Measurements from ENCODE around the gene ARFGAP3.

The ARFGAP3 gene

DNA sequence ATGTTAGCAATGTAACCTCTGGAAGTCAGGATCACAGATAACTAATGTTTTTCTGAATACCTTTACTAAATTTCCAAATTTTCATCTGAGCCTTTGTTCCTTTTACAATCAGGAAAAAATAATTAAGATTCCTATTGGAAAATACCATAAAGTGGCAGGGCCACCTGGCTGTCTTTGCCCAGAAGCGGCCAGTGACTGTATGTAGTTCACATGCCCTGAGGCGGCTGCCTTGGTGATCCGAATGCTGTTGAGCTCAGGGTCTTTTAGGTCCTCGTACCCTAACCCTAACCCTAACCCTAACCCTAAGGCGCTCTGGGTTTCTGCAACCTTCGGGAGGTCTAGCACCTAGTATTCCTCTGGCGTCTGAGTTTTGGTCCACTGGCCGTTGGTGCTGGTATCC is 8.5 kb upstream of the ARFGAP3 start:
- peaks cover under 1 to 14% (median 3%) of the 10 kb centered on the region in 5 donors for H3K36me3 ChIP-seq (ENCODE audit: control insufficient read depth in 5 of 5, insufficient read depth in 5 of 5, low read length in 5 of 5)
- H3K27me3 ChIP-seq (ENCODE audit: control insufficient read depth in 5 of 5, insufficient read depth in 4 of 5, low read length in 5 of 5), result no peaks in the 10 kb centered on the region

GRCh38 chr22:42863349-42863961 is 6.4 kb upstream of the ARFGAP3 start:
- H3K9me3 ChIP-seq (ENCODE audit: control insufficient read depth in 5 of 5, low read length in 5 of 5), result no peaks in the 10 kb centered on the region
- H3K27me3 ChIP-seq (ENCODE audit: control insufficient read depth in 5 of 5, insufficient read depth in 4 of 5, low read length in 5 of 5), result no peaks in the 10 kb centered on the region
- no peaks in the 10 kb centered on the region for H3K36me3 ChIP-seq (ENCODE audit: control insufficient read depth in 5 of 5, insufficient read depth in 5 of 5, low read length in 5 of 5)
- H3K4me1 ChIP-seq (ENCODE audit: control insufficient read depth in 5 of 5, insufficient read depth in 5 of 5, low read length in 5 of 5), result peaks cover 0 to 13% (median 8%) of the 10 kb centered on the region in 5 donors
- no peak overlapping the region for H3K9ac ChIP-seq (ENCODE audit: low read length in 5 of 5)
- no peak overlapping the region for H3K4me3 ChIP-seq (ENCODE audit: low read depth in 1 of 5, low read length in 5 of 5)
- no peak overlapping the region for H3K27ac ChIP-seq (ENCODE audit: low read depth, low read length)

More for the DNA sequence above, 8.5 kb upstream of the ARFGAP3 start:
- Histone ChIP-seq H3K4me3 (ENCODE audit: low read depth in 1 of 5, low read length in 5 of 5) (no peak overlapping the region), H3K27ac (ENCODE audit: low read depth, low read length) (no peak overlapping the region), H3K9me3 (ENCODE audit: control insufficient read depth in 5 of 5, low read length in 5 of 5) (no peaks in the 10 kb centered on the region), H3K9ac (ENCODE audit: low read length in 5 of 5) (no peak overlapping the region), H3K4me1 (ENCODE audit: control insufficient read depth in 5 of 5, insufficient read depth in 5 of 5, low read length in 5 of 5) (peaks cover 0 to 17% (median 14%) of the 10 kb centered on the region in 5 donors)

GRCh38 chr22:42862045-42862734 is 5.1 kb upstream of the ARFGAP3 start:
- Histone ChIP-seq H3K27ac (ENCODE audit: low read depth, low read length) (no peak overlapping the region), H3K9ac (ENCODE audit: low read length in 5 of 5) (no peak overlapping the region), H3K4me1 (ENCODE audit: control insufficient read depth in 5 of 5, insufficient read depth in 5 of 5, low read length in 5 of 5) (peaks cover 0 to 24% (median 19%) of the 10 kb centered on the region in 5 donors), H3K4me3 (ENCODE audit: low read depth in 1 of 5, low read length in 5 of 5) (no peak overlapping the region), H3K9me3 (ENCODE audit: control insufficient read depth in 5 of 5, low read length in 5 of 5) (no peaks in the 10 kb centered on the region), H3K27me3 (ENCODE audit: control insufficient read depth in 5 of 5, insufficient read depth in 4 of 5, low read length in 5 of 5) (no peaks in the 10 kb centered on the region), H3K36me3 (ENCODE audit: control insufficient read depth in 5 of 5, insufficient read depth in 5 of 5, low read length in 5 of 5) (no peaks in the 10 kb centered on the region)

GRCh38 chr22:42860968-42861367 is 3.9 kb upstream of the ARFGAP3 start:
- Histone ChIP-seq H3K4me1 (ENCODE audit: control insufficient read depth in 5 of 5, insufficient read depth in 5 of 5, low read length in 5 of 5) (peaks cover 0 to 29% (median 22%) of the 10 kb centered on the region in 5 donors), H3K36me3 (ENCODE audit: control insufficient read depth in 5 of 5, insufficient read depth in 5 of 5, low read length in 5 of 5) (no peaks in the 10 kb centered on the region), H3K27me3 (ENCODE audit: control insufficient read depth in 5 of 5, insufficient read depth in 4 of 5, low read length in 5 of 5) (no peaks in the 10 kb centered on the region), H3K27ac (ENCODE audit: low read depth, low read length) (no peak overlapping the region), H3K9ac (ENCODE audit: low read length in 5 of 5) (peak overlapping the region in 2 of 5 donors; percentile 13 to 27), H3K4me3 (ENCODE audit: low read depth in 1 of 5, low read length in 5 of 5) (no peak overlapping the region), H3K9me3 (ENCODE audit: control insufficient read depth in 5 of 5, low read length in 5 of 5) (no peaks in the 10 kb centered on the region)

- Histone ChIP-seq H3K27me3 (ENCODE audit: control insufficient read depth in 5 of 5, insufficient read depth in 4 of 5, low read length in 5 of 5) (no peaks in the 10 kb centered on the region), H3K4me1 (ENCODE audit: control insufficient read depth in 5 of 5, insufficient read depth in 5 of 5, low read length in 5 of 5) (peaks cover 0 to 34% (median 28%) of the 10 kb centered on the region in 5 donors), H3K27ac (ENCODE audit: low read depth, low read length) (no peak overlapping the region), H3K9ac (ENCODE audit: low read length in 5 of 5) (no peak overlapping the region), H3K9me3 (ENCODE audit: control insufficient read depth in 5 of 5, low read length in 5 of 5) (no peaks in the 10 kb centered on the region), H3K4me3 (ENCODE audit: low read depth in 1 of 5, low read length in 5 of 5) (peak overlapping the region; percentile 40 to 94 (median 90)), H3K36me3 (ENCODE audit: control insufficient read depth in 5 of 5, insufficient read depth in 5 of 5, low read length in 5 of 5) (no peaks in the 10 kb centered on the region)
Measured at GRCh38 chr22:42857845-42858481, 890 bp upstream of the ARFGAP3 start.

GRCh38 chr22:42856179-42856864 is 751 bp downstream of the ARFGAP3 start:
- no peaks in the 10 kb centered on the region for H3K27me3 ChIP-seq (ENCODE audit: control insufficient read depth in 5 of 5, insufficient read depth in 4 of 5, low read length in 5 of 5)
- peak overlapping the region; percentile 22 to 96 (median 95) for H3K9ac ChIP-seq (ENCODE audit: low read length in 5 of 5)
- peaks cover 0 to 34% (median 28%) of the 10 kb centered on the region in 5 donors for H3K4me1 ChIP-seq (ENCODE audit: control insufficient read depth in 5 of 5, insufficient read depth in 5 of 5, low read length in 5 of 5)
- no peaks in the 10 kb centered on the region for H3K36me3 ChIP-seq (ENCODE audit: control insufficient read depth in 5 of 5, insufficient read depth in 5 of 5, low read length in 5 of 5)
- H3K27ac ChIP-seq (ENCODE audit: low read depth, low read length), result peak overlapping the region; percentile 94
- H3K9me3 ChIP-seq (ENCODE audit: control insufficient read depth in 5 of 5, low read length in 5 of 5), result no peaks in the 10 kb centered on the region
- H3K4me3 ChIP-seq (ENCODE audit: low read depth in 1 of 5, low read length in 5 of 5), result peak overlapping the region; percentile 79 to 94 (median 90)

GRCh38 chr22:42855721-42856120 is 1.4 kb downstream of the ARFGAP3 start:
- Histone ChIP-seq H3K9me3 (ENCODE audit: control insufficient read depth in 5 of 5, low read length in 5 of 5) (no peaks in the 10 kb centered on the region), H3K4me3 (ENCODE audit: low read depth in 1 of 5, low read length in 5 of 5) (peak overlapping the region; percentile 79 to 94 (median 90)), H3K36me3 (ENCODE audit: control insufficient read depth in 5 of 5, insufficient read depth in 5 of 5, low read length in 5 of 5) (peaks cover 0 to 2% (median 0%) of the 10 kb centered on the region in 5 donors), H3K4me1 (ENCODE audit: control insufficient read depth in 5 of 5, insufficient read depth in 5 of 5, low read length in 5 of 5) (peaks cover 0 to 30% (median 24%) of the 10 kb centered on the region in 5 donors), H3K9ac (ENCODE audit: low read length in 5 of 5) (peak overlapping the region; percentile 22 to 96 (median 95)), H3K27me3 (ENCODE audit: control insufficient read depth in 5 of 5, insufficient read depth in 4 of 5, low read length in 5 of 5) (no peaks in the 10 kb centered on the region), H3K27ac (ENCODE audit: low read depth, low read length) (peak overlapping the region; percentile 94)

GRCh38 chr22:42855211-42855610 is 1.9 kb downstream of the ARFGAP3 start:
- Histone ChIP-seq H3K4me3 (ENCODE audit: low read depth in 1 of 5, low read length in 5 of 5) (peak overlapping the region in 1 of 5 donors; percentile 94), H3K27me3 (ENCODE audit: control insufficient read depth in 5 of 5, insufficient read depth in 4 of 5, low read length in 5 of 5) (no peaks in the 10 kb centered on the region), H3K9ac (ENCODE audit: low read length in 5 of 5) (peak overlapping the region in 2 of 5 donors; percentile 20 to 95), H3K4me1 (ENCODE audit: control insufficient read depth in 5 of 5, insufficient read depth in 5 of 5, low read length in 5 of 5) (peaks cover 0 to 25% (median 22%) of the 10 kb centered on the region in 5 donors), H3K9me3 (ENCODE audit: control insufficient read depth in 5 of 5, low read length in 5 of 5) (no peaks in the 10 kb centered on the region), H3K27ac (ENCODE audit: low read depth, low read length) (no peak overlapping the region), H3K36me3 (ENCODE audit: control insufficient read depth in 5 of 5, insufficient read depth in 5 of 5, low read length in 5 of 5) (peaks cover 0 to 4% (median 0%) of the 10 kb centered on the region in 5 donors)

DNA sequence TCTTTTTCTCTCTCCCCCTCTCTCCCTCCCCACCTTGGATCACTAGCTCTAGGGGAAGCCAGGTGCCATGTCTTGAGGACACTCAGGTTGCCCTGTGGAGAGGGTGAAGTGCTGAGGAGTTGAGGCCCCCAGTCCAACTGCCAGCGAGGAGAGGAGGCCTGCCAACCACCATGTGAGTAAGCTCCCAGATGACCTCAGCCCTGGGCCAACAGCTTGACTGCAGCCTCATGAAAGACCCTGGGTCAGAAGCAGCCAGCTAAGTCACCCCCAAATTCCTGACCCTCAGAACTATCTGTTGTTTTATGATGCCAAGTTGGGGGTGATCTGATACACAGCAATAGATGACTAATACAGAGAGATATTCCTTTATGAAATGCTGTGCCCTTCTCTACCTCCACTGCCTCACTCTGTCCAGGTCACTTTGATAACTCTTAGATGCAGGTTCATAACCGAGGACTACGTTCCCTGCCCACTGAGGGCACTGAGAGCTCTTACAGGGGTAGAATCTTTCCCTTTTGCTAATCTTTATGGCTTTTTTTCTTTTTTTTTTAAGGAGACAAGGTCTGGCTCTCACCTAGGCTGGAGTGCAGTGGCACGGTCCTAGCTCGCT is 8.0 kb downstream of the ARFGAP3 start:
- Histone ChIP-seq H3K9me3 (ENCODE audit: control insufficient read depth in 5 of 5, low read length in 5 of 5) (no peaks in the 10 kb centered on the region), H3K9ac (ENCODE audit: low read length in 5 of 5) (no peak overlapping the region), H3K27me3 (ENCODE audit: control insufficient read depth in 5 of 5, insufficient read depth in 4 of 5, low read length in 5 of 5) (no peaks in the 10 kb centered on the region), H3K27ac (ENCODE audit: low read depth, low read length) (no peak overlapping the region), H3K36me3 (ENCODE audit: control insufficient read depth in 5 of 5, insufficient read depth in 5 of 5, low read length in 5 of 5) (peaks cover 6 to 31% (median 19%) of the 10 kb centered on the region in 5 donors), H3K4me1 (ENCODE audit: control insufficient read depth in 5 of 5, insufficient read depth in 5 of 5, low read length in 5 of 5) (peaks cover 0 to 5% (median 0%) of the 10 kb centered on the region in 5 donors), H3K4me3 (ENCODE audit: low read depth in 1 of 5, low read length in 5 of 5) (no peak overlapping the region)
